ENCODE data around the gene MYMK. TPM values are rescaled to one million over a fixed set of nuclear protein-coding genes. Genes with fewer than 3 reads are reported as not detected.

Gene MYMK
- total RNA-seq, 1 donor from 2014 or later, result 8.9 TPM

DNA sequence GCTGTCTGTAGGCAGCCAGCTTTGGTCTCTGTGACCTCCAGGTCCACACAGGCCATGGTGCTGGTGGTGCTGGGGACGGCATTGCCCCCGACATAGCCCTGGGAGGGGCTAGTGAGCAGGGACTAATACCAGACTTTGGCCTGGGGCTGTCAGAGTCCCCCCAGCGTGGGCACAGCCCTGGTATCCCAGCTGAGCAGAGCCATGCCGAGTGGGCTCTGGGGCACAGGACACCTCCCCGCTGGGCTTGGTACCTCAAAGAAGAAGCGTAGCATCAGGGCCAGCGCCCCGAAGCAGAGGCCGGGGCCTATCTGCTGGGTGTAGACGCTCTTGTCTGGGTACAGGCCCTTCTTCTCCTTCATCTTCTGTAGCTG, 9.5 kb downstream of the MYMK start:
- no peak overlapping the region for H3K4me3 ChIP-seq (ENCODE audit: low read length in 3 of 3)
- H3K27ac ChIP-seq (ENCODE audit: low read depth, low read length), result no peak overlapping the region
- no peak overlapping the region for H3K9ac ChIP-seq (ENCODE audit: low read depth in 1 of 3, low read length in 3 of 3)
- H3K27me3 ChIP-seq (ENCODE audit: control insufficient read depth in 3 of 3, insufficient read depth in 3 of 3, low read length in 3 of 3), result peaks cover 8 to 27% (median 12%) of the 10 kb centered on the region in 3 donors
- H3K9me3 ChIP-seq (ENCODE audit: control insufficient read depth in 3 of 3, low read length in 3 of 3), result no peaks in the 10 kb centered on the region
- peaks cover 3 to 10% (median 8%) of the 10 kb centered on the region in 3 donors for H3K4me1 ChIP-seq (ENCODE audit: control insufficient read depth in 3 of 3, insufficient read depth in 3 of 3, low read length in 3 of 3)
- no peaks in the 10 kb centered on the region for H3K36me3 ChIP-seq (ENCODE audit: control insufficient read depth in 3 of 3, insufficient read depth in 3 of 3, low read length in 3 of 3)

DNA sequence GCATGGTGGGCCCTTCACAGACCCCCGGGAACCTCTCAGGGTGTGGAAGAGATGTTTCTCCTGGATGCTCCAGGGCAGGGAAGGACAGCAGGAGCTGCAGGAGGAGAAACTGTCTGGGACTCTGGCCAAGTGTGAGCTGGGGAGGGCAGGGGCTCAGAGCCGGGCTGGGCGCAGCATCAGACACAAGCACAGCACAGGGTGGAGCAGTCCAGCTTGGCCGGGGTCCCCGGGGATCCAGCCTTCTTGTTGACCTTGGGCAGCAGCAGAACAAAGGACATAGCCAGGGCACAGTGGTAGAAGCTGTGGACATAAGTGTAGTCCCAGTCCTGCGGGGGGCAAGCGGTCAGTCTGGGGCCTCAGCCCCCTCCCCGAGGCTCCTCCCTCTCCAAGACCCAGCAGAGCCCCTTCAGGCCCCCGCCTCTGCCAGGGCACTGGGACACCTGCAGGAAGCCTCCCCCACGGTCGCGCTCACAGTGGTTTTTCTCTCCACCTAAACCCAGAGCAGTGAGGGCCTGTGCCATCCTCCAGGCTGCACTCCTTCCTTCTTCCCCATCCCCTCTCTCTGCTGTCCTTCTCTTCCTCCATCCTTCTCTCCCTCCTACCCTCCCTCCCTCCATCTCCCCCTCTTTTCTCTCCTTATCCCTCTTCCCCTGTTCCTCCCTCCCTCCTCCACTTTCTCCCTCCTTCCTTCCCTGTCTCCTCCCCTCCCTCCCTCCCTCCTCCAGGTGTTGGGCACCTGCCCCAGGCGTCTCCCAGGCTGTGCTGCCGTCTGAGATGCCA, 10.1 kb downstream of the MYMK start:
- peaks cover 6 to 13% (median 10%) of the 10 kb centered on the region in 3 donors for H3K4me1 ChIP-seq (ENCODE audit: control insufficient read depth in 3 of 3, insufficient read depth in 3 of 3, low read length in 3 of 3)
- no peak overlapping the region for H3K4me3 ChIP-seq (ENCODE audit: low read length in 3 of 3)
- H3K9ac ChIP-seq (ENCODE audit: low read depth in 1 of 3, low read length in 3 of 3), result no peak overlapping the region
- no peaks in the 10 kb centered on the region for H3K9me3 ChIP-seq (ENCODE audit: control insufficient read depth in 3 of 3, low read length in 3 of 3)
- H3K27ac ChIP-seq (ENCODE audit: low read depth, low read length), result no peak overlapping the region
- peaks cover 8 to 32% (median 12%) of the 10 kb centered on the region in 3 donors for H3K27me3 ChIP-seq (ENCODE audit: control insufficient read depth in 3 of 3, insufficient read depth in 3 of 3, low read length in 3 of 3)
- H3K36me3 ChIP-seq (ENCODE audit: control insufficient read depth in 3 of 3, insufficient read depth in 3 of 3, low read length in 3 of 3), result no peaks in the 10 kb centered on the region

DNA sequence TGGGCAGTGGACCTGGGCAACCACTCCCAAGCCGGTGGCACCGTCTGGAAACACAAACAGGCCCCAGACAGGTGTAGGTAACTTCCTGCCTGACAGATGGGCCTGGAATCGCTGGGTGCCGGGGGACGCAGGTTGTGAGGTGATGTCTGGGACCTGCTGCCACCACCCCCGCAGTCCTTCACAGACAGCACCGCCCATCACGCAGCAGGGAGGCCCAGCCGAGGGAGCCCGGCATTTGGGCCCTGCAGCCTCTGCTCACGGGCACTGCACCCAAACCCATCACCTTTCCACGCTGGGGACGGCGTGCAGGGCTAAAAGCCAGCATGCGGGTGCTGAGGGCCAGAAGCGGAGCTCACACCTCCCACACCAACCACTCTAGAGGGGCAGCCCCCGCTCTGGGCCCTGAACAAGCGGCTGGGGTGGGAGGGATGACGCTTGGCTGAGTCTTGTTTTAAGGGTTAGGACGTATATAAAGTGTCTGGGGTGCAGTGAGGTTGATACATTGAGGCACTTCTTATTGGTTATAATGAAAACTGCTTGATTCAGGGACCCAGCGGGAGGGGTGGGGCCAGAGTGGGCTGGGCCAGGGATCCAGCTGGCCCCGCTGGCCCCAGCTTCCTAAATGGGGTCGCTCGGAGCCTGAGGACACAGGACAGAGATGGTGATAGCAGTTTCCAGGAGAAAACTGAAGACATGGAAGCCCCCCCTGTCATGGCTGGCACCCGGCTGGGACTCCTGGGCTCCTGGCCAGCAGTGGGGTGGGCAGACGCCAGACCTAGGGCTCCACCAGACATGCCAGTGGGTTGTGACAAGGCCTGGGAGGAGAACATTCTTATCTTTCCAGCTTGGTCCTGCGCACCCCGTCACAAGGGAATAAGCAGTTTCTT, 11.3 kb downstream of the MYMK start:
- no peaks in the 10 kb centered on the region for H3K9me3 ChIP-seq (ENCODE audit: control insufficient read depth in 3 of 3, low read length in 3 of 3)
- H3K36me3 ChIP-seq (ENCODE audit: control insufficient read depth in 3 of 3, insufficient read depth in 3 of 3, low read length in 3 of 3), result no peaks in the 10 kb centered on the region
- no peak overlapping the region for H3K4me3 ChIP-seq (ENCODE audit: low read length in 3 of 3)
- no peak overlapping the region for H3K9ac ChIP-seq (ENCODE audit: low read depth in 1 of 3, low read length in 3 of 3)
- peaks cover 11 to 21% (median 15%) of the 10 kb centered on the region in 3 donors for H3K4me1 ChIP-seq (ENCODE audit: control insufficient read depth in 3 of 3, insufficient read depth in 3 of 3, low read length in 3 of 3)
- no peak overlapping the region for H3K27ac ChIP-seq (ENCODE audit: low read depth, low read length)
- H3K27me3 ChIP-seq (ENCODE audit: control insufficient read depth in 3 of 3, insufficient read depth in 3 of 3, low read length in 3 of 3), result peaks cover 13 to 41% (median 17%) of the 10 kb centered on the region in 3 donors

DNA sequence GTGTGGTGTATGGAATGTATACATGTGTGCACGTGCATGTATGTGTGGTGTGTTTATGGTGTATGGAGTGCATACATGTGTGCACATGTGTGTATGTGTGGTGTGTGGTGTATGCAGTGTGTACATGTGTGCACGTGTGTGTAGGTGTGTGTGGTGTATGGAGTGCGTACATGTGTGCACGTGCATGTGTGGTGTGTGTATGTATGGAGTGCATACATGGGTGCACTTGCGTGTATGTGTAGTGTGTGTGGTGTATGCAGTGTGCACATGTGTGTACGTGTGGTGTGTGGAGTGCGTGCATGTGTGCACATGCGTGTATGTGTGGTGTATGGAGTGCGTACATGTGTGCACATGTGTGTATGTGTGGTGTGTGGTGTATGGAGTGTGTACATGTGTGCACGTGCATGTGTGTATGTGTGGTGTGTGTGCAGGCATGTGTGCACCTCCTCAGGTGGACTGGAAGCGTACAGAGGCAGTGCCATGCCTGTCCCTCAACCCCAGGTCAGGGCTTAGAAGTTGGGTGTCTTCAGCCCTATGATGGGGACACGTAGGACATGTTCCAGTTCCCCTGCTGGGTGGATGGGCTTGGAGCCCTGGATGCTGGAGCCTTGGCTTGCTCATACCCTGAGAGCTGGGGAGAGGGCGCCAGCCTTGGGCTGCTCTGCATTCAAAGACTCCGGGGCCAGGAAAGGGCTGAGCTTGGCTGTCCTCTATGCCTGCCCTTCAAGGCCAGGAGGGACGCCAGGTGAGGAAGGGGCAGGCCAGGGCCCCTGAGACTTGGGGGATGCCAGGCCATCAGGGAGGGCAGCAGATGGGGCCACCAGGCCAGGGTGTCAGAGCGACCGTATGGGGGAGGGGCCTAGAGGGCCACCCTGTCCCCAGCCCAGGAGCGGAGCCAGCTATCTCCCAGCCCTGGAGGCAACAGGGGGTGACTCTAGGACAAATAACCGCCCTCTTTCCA, 12.2 kb downstream of the MYMK start:
- Histone ChIP-seq H3K9ac (ENCODE audit: low read depth in 1 of 3, low read length in 3 of 3) (no peak overlapping the region), H3K27me3 (ENCODE audit: control insufficient read depth in 3 of 3, insufficient read depth in 3 of 3, low read length in 3 of 3) (peaks cover 21 to 47% (median 26%) of the 10 kb centered on the region in 3 donors), H3K27ac (ENCODE audit: low read depth, low read length) (no peak overlapping the region), H3K36me3 (ENCODE audit: control insufficient read depth in 3 of 3, insufficient read depth in 3 of 3, low read length in 3 of 3) (no peaks in the 10 kb centered on the region), H3K4me1 (ENCODE audit: control insufficient read depth in 3 of 3, insufficient read depth in 3 of 3, low read length in 3 of 3) (peaks cover 11 to 21% (median 15%) of the 10 kb centered on the region in 3 donors), H3K4me3 (ENCODE audit: low read length in 3 of 3) (no peak overlapping the region), H3K9me3 (ENCODE audit: control insufficient read depth in 3 of 3, low read length in 3 of 3) (no peaks in the 10 kb centered on the region)

DNA sequence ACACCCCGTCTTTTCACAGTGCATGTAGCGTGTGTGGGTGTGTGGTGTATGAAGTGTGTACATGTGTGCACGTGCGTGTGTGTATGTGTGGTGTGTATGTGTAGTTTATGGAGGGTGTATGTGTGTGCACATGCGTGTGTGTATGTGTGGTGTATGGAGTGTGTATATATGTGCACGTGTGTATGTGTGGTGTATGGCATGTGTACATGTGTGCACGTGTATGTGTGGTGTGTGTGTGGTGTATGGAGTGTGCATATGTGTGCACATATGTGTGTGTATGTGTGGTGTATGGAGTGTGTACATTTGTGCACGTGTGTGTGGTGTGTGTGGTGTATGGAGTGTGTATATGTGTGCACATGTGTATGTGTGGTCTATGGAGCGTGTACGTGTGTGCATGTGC, 13.2 kb downstream of the MYMK start:
- Histone ChIP-seq H3K9ac (ENCODE audit: low read depth in 1 of 3, low read length in 3 of 3) (no peak overlapping the region), H3K4me1 (ENCODE audit: control insufficient read depth in 3 of 3, insufficient read depth in 3 of 3, low read length in 3 of 3) (peaks cover 11 to 25% (median 19%) of the 10 kb centered on the region in 3 donors), H3K27me3 (ENCODE audit: control insufficient read depth in 3 of 3, insufficient read depth in 3 of 3, low read length in 3 of 3) (peaks cover 28 to 55% (median 29%) of the 10 kb centered on the region in 3 donors), H3K4me3 (ENCODE audit: low read length in 3 of 3) (no peak overlapping the region), H3K27ac (ENCODE audit: low read depth, low read length) (no peak overlapping the region), H3K36me3 (ENCODE audit: control insufficient read depth in 3 of 3, insufficient read depth in 3 of 3, low read length in 3 of 3) (no peaks in the 10 kb centered on the region), H3K9me3 (ENCODE audit: control insufficient read depth in 3 of 3, low read length in 3 of 3) (no peaks in the 10 kb centered on the region)

DNA sequence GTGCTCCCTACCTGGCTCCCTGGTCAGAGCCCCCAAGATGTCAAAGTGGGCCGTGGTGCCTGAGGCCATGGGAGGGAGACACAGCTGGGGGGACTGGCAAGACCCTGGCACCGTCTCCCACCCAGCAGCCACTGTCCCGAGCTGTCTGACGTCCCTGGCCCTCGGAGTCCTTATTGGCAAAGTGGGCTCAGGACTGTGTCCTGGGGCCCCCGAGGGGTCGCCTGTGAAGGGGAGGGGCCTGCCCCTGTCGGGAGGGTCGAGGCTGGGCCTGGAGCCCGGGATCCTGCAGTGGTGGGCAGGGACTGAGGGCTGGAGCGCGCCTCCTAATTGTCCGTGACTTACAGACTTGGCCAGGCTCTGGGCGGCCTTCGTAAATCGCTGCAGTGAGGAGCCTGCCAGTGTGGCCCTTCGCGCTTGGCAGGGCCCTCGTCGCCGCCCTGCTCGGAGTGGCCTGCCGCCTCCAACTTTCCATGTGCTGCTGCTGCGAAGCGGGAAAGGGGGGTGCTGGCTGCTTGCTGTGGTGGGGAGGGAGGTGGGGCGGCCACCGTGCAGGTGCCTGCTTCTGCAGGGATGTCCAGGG, 13.7 kb downstream of the MYMK start:
- Histone ChIP-seq H3K4me1 (ENCODE audit: control insufficient read depth in 3 of 3, insufficient read depth in 3 of 3, low read length in 3 of 3) (peaks cover 11 to 25% (median 19%) of the 10 kb centered on the region in 3 donors), H3K4me3 (ENCODE audit: low read length in 3 of 3) (no peak overlapping the region), H3K9me3 (ENCODE audit: control insufficient read depth in 3 of 3, low read length in 3 of 3) (no peaks in the 10 kb centered on the region), H3K36me3 (ENCODE audit: control insufficient read depth in 3 of 3, insufficient read depth in 3 of 3, low read length in 3 of 3) (no peaks in the 10 kb centered on the region), H3K27ac (ENCODE audit: low read depth, low read length) (no peak overlapping the region), H3K27me3 (ENCODE audit: control insufficient read depth in 3 of 3, insufficient read depth in 3 of 3, low read length in 3 of 3) (peaks cover 28 to 56% (median 29%) of the 10 kb centered on the region in 3 donors), H3K9ac (ENCODE audit: low read depth in 1 of 3, low read length in 3 of 3) (no peak overlapping the region)

DNA sequence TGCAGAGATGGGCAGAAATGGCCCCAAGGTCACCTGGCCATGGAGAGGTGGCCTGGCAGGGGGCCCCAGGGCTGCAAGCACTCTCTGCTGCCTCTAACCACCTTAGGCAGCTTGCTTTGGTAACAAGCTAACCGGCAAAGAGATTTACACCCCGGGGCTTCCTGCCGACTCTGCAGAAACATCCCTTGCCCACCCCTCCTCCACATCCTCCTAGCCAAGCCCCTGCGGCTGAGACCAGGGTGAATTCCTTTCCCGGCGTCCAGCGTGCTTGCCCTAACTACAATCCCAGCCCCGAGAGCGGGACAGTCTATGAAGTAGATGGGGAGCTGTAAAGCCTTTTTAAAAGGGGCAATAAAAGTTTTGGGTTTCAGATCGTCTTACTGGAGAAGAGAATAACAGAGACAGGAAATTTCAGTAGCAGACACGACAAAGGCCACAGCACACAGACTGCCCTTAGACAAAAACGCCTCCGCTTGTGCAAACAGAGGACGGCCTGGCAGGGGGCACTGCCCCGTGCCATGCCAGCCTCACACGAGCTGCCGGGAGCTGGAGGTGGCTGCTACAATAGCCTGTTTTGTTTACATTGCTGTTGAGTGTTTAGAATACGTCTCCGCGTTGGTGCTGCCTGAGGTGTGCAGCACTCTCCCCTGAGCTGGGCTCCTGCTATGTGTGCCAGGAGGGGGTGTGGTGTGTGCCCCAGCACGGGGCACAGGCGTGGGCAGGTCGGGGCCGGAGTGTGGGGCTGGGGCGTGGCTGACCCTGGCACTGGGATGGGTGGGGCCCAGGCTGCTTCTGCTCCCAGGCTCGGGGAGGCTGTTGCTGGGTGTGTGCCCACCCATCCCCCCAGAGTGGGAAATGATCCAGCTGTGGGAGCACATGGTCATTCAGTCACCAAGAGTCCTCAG, 15.3 kb downstream of the MYMK start:
- Histone ChIP-seq H3K9me3 (ENCODE audit: control insufficient read depth in 3 of 3, low read length in 3 of 3) (no peaks in the 10 kb centered on the region), H3K36me3 (ENCODE audit: control insufficient read depth in 3 of 3, insufficient read depth in 3 of 3, low read length in 3 of 3) (no peaks in the 10 kb centered on the region), H3K9ac (ENCODE audit: low read depth in 1 of 3, low read length in 3 of 3) (peak overlapping the region in 1 of 3 donors; percentile 16), H3K4me3 (ENCODE audit: low read length in 3 of 3) (no peak overlapping the region), H3K27me3 (ENCODE audit: control insufficient read depth in 3 of 3, insufficient read depth in 3 of 3, low read length in 3 of 3) (peaks cover 25 to 62% (median 33%) of the 10 kb centered on the region in 3 donors), H3K4me1 (ENCODE audit: control insufficient read depth in 3 of 3, insufficient read depth in 3 of 3, low read length in 3 of 3) (peaks cover 16 to 22% (median 21%) of the 10 kb centered on the region in 3 donors), H3K27ac (ENCODE audit: low read depth, low read length) (no peak overlapping the region)

DNA sequence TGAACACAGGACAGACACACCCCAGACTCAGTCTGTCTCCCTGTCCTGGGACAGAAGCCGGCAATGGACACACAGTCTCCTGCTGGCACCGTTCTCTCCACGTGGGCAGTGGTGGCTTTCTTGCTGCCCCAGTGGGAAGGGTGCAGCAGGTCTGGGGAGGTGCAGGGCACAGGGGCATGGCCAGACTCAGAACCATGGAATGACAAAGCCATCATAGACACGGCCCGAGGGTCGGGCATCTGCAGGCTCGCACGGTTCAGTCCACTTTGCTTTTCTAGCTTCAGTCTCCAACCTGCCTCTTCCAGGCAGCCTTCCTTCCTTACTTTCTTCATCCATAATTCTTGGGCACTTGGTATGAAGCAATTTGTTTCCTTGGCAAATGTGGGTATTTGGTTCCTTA, 16.7 kb downstream of the MYMK start:
- Histone ChIP-seq H3K9me3 (ENCODE audit: control insufficient read depth in 3 of 3, low read length in 3 of 3) (no peaks in the 10 kb centered on the region), H3K4me1 (ENCODE audit: control insufficient read depth in 3 of 3, insufficient read depth in 3 of 3, low read length in 3 of 3) (peaks cover 14 to 20% (median 16%) of the 10 kb centered on the region in 3 donors), H3K36me3 (ENCODE audit: control insufficient read depth in 3 of 3, insufficient read depth in 3 of 3, low read length in 3 of 3) (no peaks in the 10 kb centered on the region), H3K27me3 (ENCODE audit: control insufficient read depth in 3 of 3, insufficient read depth in 3 of 3, low read length in 3 of 3) (peaks cover 27 to 60% (median 33%) of the 10 kb centered on the region in 3 donors), H3K4me3 (ENCODE audit: low read length in 3 of 3) (no peak overlapping the region), H3K9ac (ENCODE audit: low read depth in 1 of 3, low read length in 3 of 3) (no peak overlapping the region), H3K27ac (ENCODE audit: low read depth, low read length) (no peak overlapping the region)
